Activated CD8-positive, alpha-beta memory T cell treated with anti-CD3 and anti-CD28 coated beads, Interleukin-2, amount 10 ng/mL, durations not matched to agents 7 days and 5 days (primary cell): ENCODE data around the gene VAC14. TPM values are rescaled to one million over a fixed set of nuclear protein-coding genes. Genes with fewer than 3 reads are reported as not detected.
"Not testable (repeated sequence)": the region's sequence is repeated elsewhere in the genome, so short reads cannot be mapped to it uniquely, and the experiment has no call there.

Experiments
- ATAC-seq: fragments of 150-1000 bp; cut with Tn5 transposase; one replicate; pipeline ENCODE4 v1.10.0; 2021; ENCODE audit warnings: moderate library complexity
- CTCF ChIA-PET: fragments of 350-600 bp; sonication (Branson Sonifier 250); formaldehyde crosslinking; loops from one replicate; lab custom pipeline; 2021; ENCODE audit warnings: antibody characterized with exemption; lab: Charles Lee
- DNase-seq: peaks from one replicate; pipeline ENCODE4 v3.0.0-alpha.2; 2020
- H3K27ac Mint-ChIP-seq: one replicate; pipeline ENCODE4 v1.8.0; 2021; ENCODE audit warnings: mild to moderate bottlenecking, mixed read lengths
- H3K27me3 Mint-ChIP-seq: one replicate; pipeline ENCODE4 v1.8.0; 2021; ENCODE audit warnings: mixed read lengths
- H3K36me3 Mint-ChIP-seq: one replicate; pipeline ENCODE4 v1.8.0; 2021; ENCODE audit warnings: mild to moderate bottlenecking, mixed read lengths
- H3K4me1 Mint-ChIP-seq: one replicate; pipeline ENCODE4 v1.8.0; 2021; ENCODE audit warnings: mixed read lengths
- H3K4me3 Mint-ChIP-seq: one replicate; pipeline ENCODE4 v1.8.0; 2021; ENCODE audit warnings: mild to moderate bottlenecking, moderate library complexity, mixed read lengths
- H3K9me3 Mint-ChIP-seq: one replicate; pipeline ENCODE4 v1.8.0; 2022; ENCODE audit warnings: low read depth, mixed read lengths
- total RNA-seq, 2 experiments: library from RNA; stranded (reverse); gene quantifications; one replicate each; pipeline ENCODE4 v1.2.3, GENCODE V29; 2021

The VAC14 gene
- total RNA-seq, 2 experiments from 2014 or later, result 36.2 to 38.6 TPM

DNA sequence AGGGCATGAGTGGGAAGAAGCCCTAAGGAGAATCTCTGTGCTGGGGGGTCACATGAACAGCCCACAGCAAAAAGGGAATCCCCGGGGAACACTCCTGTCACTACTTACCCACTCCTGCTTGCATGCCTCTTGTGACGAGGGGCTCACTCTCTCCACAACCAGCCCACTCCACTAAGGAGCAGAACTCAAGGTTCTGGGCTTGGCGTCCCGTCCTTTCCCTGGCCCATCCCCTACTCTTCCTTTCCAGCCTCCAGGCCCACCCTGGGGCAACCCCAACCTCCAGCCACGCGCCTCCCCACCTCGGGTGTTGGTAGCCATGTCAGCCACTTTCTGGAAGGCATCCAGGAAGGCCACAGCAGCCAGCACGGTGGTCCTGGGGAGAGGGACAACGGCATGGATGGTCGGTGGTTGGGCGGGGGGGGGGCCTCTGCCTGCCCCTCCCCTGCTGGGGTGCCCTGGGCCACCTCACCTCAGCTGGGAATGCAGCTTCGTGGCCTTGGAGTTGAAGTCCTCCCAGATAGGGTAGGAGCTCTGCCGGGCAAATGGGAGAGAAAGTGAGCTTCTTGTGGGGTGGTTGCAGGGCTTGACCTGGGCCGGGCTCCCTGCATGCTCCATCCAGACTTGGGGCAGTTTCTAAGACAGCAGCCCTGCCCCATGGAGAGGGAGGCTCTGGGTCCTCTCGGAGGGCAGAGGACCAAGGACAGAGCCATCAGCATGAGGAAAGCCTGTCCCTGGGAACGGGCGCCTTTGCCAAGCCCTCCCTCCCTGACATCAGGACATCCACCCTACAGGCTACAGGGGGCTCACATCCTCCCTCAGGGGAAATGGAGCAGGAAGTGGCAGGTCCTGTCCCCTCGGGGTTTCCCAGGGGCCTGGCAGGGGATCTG, 120.2 kb downstream of the VAC14 start:
- CTCF ChIA-PET, result interaction anchor here (0.6 to 6.6 kb wide), 5 partner anchors 12 to 91 kb away, joined by 3 to 54 read pairs (median 3); no protein-coding TSS in a partner anchor
- DNase-seq (no peak), ATAC-seq (no peak)
- no peak overlapping the region for H3K4me3 Mint-ChIP-seq
- H3K27me3 Mint-ChIP-seq, result peaks cover 20% of the 10 kb centered on the region
- H3K4me1 Mint-ChIP-seq, result peaks cover 10% of the 10 kb centered on the region
- H3K9me3 Mint-ChIP-seq, result no peaks in the 10 kb centered on the region
- H3K27ac Mint-ChIP-seq, result no peak overlapping the region
- no peaks in the 10 kb centered on the region for H3K36me3 Mint-ChIP-seq

DNA sequence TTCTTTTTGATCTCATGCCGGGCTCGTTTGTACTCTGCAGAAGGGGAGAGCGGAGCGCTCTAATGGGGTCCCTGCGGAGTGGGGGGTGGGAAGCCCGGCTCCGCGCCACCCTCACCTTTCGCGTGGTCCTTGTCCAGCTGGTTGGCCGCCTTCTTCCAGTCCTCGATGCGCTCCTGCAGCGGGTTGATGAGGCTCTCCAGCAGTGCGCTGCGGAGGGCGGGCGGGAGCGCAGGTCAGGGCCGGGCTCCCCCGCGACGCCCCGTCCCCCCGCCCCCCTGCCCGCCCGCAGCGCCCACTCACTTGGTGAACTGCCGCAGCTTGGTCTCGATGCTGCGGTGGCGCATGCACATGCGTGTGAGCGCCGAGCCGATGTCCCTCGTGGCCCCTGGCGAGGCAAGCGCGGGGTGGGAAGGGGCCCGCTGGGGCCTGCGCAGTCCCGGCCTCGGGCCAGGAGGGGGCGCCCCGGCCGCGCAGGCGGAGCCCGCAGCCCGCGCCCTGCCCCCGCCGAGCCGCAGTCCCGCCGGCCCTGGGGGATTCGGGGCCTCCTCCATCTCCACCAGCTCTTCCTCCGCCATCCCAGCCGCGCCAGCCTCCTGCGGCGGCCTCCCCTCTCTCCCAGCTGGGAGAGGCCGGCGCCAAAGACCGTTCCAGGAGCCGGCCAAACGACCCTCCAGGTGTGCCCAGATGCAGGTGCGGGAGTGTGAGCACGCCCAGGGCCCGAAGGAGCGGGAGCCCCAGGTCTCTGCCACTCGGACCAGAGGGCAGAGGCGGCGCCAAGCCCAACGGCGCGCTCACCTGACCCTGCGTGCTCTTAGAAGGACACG, 121.1 kb downstream of the VAC14 start:
- no peaks in the 10 kb centered on the region for H3K36me3 Mint-ChIP-seq
- H3K27me3 Mint-ChIP-seq, result peaks cover 16% of the 10 kb centered on the region
- no peak overlapping the region for H3K27ac Mint-ChIP-seq
- H3K4me1 Mint-ChIP-seq, result peaks cover 9% of the 10 kb centered on the region
- no peak overlapping the region for H3K4me3 Mint-ChIP-seq
- no peaks in the 10 kb centered on the region for H3K9me3 Mint-ChIP-seq
- DNase-seq, result no peak
- no peak for ATAC-seq
- CTCF ChIA-PET, result interaction anchor here (1.0 to 6.6 kb wide), 10 partner anchors 8 to 110 kb away, joined by 3 to 54 read pairs (median 3); no protein-coding TSS in a partner anchor

DNA sequence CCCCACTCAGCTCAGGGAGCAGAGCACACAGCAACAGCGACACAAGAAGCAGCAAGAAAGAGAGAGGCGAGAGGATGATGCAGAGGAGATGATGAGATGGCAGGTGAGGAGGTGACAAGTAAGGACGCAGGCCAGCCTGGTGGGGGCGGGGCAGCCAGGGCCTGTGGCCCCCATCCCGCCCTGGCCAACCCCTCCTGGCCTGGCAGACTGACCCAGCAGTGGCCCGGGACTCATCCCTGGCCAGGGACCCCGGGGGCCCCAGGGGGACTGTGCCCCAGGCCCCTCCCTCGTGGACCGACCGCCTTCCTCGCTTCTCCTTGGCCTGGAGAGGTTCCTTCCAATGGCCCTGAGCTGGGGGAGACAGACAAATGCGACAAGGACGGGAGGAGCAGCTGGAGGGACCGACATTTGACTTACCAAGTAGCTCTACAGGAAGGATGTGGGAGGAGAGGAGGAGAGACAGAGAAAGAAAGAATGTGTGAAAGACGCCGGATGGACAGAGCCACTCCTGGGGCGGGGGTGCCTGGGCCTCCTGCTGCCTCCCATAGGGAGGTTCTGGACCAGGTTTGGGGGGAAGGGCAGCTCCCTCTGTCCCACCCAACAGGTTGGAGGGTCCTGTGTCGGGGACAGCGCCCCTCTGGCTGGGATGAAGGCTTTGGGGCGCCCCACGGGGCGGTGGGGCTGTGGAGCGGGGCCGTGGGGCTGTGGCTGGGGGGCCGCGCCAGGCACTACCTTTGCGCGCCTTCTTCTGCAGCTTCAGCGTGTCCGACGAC, 121.9 kb downstream of the VAC14 start:
- H3K36me3 Mint-ChIP-seq, result no peaks in the 10 kb centered on the region
- CTCF ChIA-PET, result interaction anchor here (1.1 to 6.6 kb wide), 8 partner anchors 9 to 111 kb away, joined by 3 to 54 read pairs (median 3); no protein-coding TSS in a partner anchor
- peaks cover 11% of the 10 kb centered on the region for H3K27me3 Mint-ChIP-seq
- H3K9me3 Mint-ChIP-seq, result no peaks in the 10 kb centered on the region
- H3K4me1 Mint-ChIP-seq, result peaks cover 7% of the 10 kb centered on the region
- H3K4me3 Mint-ChIP-seq, result no peak overlapping the region
- DNase-seq, result no peak
- peak overlapping the region; percentile 63 for H3K27ac Mint-ChIP-seq
- ATAC-seq, result peak; percentile 26

- ATAC-seq, result no peak
- H3K27ac Mint-ChIP-seq, result peak overlapping the region; percentile 5
Measured at GRCh38 chr16:70678121-70678897, 122.6 kb downstream of the VAC14 start.

GRCh38 chr16:70677499-70678120, 123.3 kb downstream of the VAC14 start:
- no peak overlapping the region for H3K4me3 Mint-ChIP-seq
- ATAC-seq, result no peak
- H3K4me1 Mint-ChIP-seq, result peaks cover 7% of the 10 kb centered on the region
- no peaks in the 10 kb centered on the region for H3K36me3 Mint-ChIP-seq
- H3K27me3 Mint-ChIP-seq, result peaks cover under 1% of the 10 kb centered on the region
- no peaks in the 10 kb centered on the region for H3K9me3 Mint-ChIP-seq
- DNase-seq, result no peak
- no peak overlapping the region for H3K27ac Mint-ChIP-seq
- CTCF ChIA-PET, result interaction anchor here (6.6 kb wide), 1 partner anchor 94 kb away, joined by 54 read pairs; no protein-coding TSS in a partner anchor

More at GRCh38 chr16:70678121-70678897, 122.6 kb downstream of the VAC14 start:
- peaks cover 7% of the 10 kb centered on the region for H3K4me1 Mint-ChIP-seq
- H3K9me3 Mint-ChIP-seq, result no peaks in the 10 kb centered on the region
- no peak for DNase-seq
- CTCF ChIA-PET, result interaction anchor here (1.2 to 6.6 kb wide), 5 partner anchors 9 to 112 kb away, joined by 3 to 54 read pairs (median 3); no protein-coding TSS in a partner anchor
- H3K27me3 Mint-ChIP-seq, result peaks cover 6% of the 10 kb centered on the region
- H3K4me3 Mint-ChIP-seq, result no peak overlapping the region
- H3K36me3 Mint-ChIP-seq, result no peaks in the 10 kb centered on the region

GRCh38 chr16:70676675-70677498, 124.1 kb downstream of the VAC14 start:
- no peak overlapping the region for H3K27ac Mint-ChIP-seq
- no peak for DNase-seq
- no peak for ATAC-seq

DNA sequence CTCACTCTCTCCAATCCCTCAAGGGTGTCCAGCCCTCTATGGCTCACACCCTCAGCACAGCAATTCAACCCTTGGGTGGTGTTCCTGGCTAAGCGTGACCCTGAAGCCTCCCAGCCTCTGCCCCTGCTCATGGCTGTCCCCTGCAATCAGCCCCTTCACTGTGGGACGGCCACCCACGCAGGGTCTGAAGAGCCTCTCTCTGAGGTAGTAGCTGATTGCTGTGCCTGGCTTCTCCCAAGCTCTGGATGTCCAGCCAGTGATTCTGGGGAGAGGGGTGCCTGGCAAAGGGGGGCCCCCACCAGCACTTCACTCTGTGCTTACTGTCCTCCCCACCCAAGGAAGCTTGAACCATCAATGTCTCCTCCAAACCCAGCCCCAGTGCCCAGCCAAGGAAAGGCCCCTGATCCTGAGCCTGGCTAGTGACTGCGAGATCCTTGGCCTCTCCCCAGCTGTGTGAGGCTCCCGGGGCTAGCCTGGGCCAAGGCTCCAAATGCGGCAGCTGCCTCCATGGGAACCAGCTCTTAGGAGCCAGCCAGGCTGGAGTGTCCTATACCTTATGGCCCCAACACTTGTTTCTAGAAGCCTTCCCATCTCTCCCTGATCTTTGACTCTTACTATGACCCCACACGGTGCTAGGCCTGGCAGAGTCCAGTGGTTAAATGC, 125.0 kb downstream of the VAC14 start:
- H3K36me3 Mint-ChIP-seq, result no peaks in the 10 kb centered on the region
- no peak overlapping the region for H3K4me3 Mint-ChIP-seq
- CTCF ChIA-PET, result interaction anchor here (1.2 to 6.6 kb wide), 2 partner anchors 63 to 95 kb away, joined by 3 to 54 read pairs; no protein-coding TSS in a partner anchor
- ATAC-seq (no peak), DNase-seq (no peak)
- peaks cover 7% of the 10 kb centered on the region for H3K4me1 Mint-ChIP-seq
- no peaks in the 10 kb centered on the region for H3K9me3 Mint-ChIP-seq
- H3K27me3 Mint-ChIP-seq, result no peaks in the 10 kb centered on the region
- H3K27ac Mint-ChIP-seq, result no peak overlapping the region

More at GRCh38 chr16:70676675-70677498, 124.1 kb downstream of the VAC14 start:
- H3K4me1 Mint-ChIP-seq, result peaks cover 7% of the 10 kb centered on the region
- no peaks in the 10 kb centered on the region for H3K27me3 Mint-ChIP-seq
- CTCF ChIA-PET, result interaction anchor here (1.2 to 6.6 kb wide), 2 partner anchors 62 to 94 kb away, joined by 3 to 54 read pairs; no protein-coding TSS in a partner anchor
- no peak overlapping the region for H3K4me3 Mint-ChIP-seq
- no peaks in the 10 kb centered on the region for H3K36me3 Mint-ChIP-seq
- no peaks in the 10 kb centered on the region for H3K9me3 Mint-ChIP-seq

- Mint-ChIP-seq H3K4me3 (no peak overlapping the region), H3K4me1 (peaks cover 6% of the 10 kb centered on the region), H3K9me3 (no peaks in the 10 kb centered on the region), H3K27me3 (no peaks in the 10 kb centered on the region), H3K27ac (no peak overlapping the region), H3K36me3 (no peaks in the 10 kb centered on the region)
- ATAC-seq, result no peak
- no peak for DNase-seq
- CTCF ChIA-PET, result interaction anchor here (1.2 kb wide), 1 partner anchor 64 kb away, joined by 4 read pairs; no protein-coding TSS in a partner anchor
Measured at GRCh38 chr16:70674221-70675014, 126.5 kb downstream of the VAC14 start.

- H3K9me3 Mint-ChIP-seq, DNase-seq, H3K36me3 Mint-ChIP-seq, ATAC-seq, H3K4me3 Mint-ChIP-seq, H3K27ac Mint-ChIP-seq, H3K4me1 Mint-ChIP-seq, H3K27me3 Mint-ChIP-seq: not testable (repeated sequence)
- CTCF ChIA-PET, result interaction anchor here (0.7 kb wide), 1 partner anchor 531 kb away, joined by 3 read pairs; no protein-coding TSS in a partner anchor
Measured at GRCh38 chr16:70670938-70671337, 130.0 kb downstream of the VAC14 start.

- DNase-seq (no peak), ATAC-seq (no peak)
- H3K36me3 Mint-ChIP-seq, result no peaks in the 10 kb centered on the region
- no peaks in the 10 kb centered on the region for H3K9me3 Mint-ChIP-seq
- H3K4me1 Mint-ChIP-seq, result no peaks in the 10 kb centered on the region
- H3K4me3 Mint-ChIP-seq, result no peak overlapping the region
- H3K27me3 Mint-ChIP-seq, result no peaks in the 10 kb centered on the region
- H3K27ac Mint-ChIP-seq, result no peak overlapping the region
- CTCF ChIA-PET, result interaction anchor here (0.7 kb wide), 1 partner anchor 530 kb away, joined by 3 read pairs; no protein-coding TSS in a partner anchor
Measured at GRCh38 chr16:70670175-70670574, 130.8 kb downstream of the VAC14 start.
